Upper lobe of right lung (tissue), 1 donor: Measurements from ENCODE around the gene ATP5ME. TPM values are rescaled to one million over a fixed set of nuclear protein-coding genes. Genes with fewer than 3 reads are reported as not detected.
A peak's percentile ranks its signal among the peaks of the same experiment; 100 is the strongest.

Experiments used
- ATAC-seq: fragments of 200-7000 bp; cut with Tn5 transposase; one replicate; pipeline ENCODE4 v1.9.1; 2020; ENCODE audit warnings: mild to moderate bottlenecking, moderate library complexity
- DNase-seq: peaks from one replicate; pipeline ENCODE4 v3.0.0-alpha.2; 2020
- H3K27ac ChIP-seq: fragments of 200-600 bp; one replicate; pipeline ENCODE4 v1.8.0; 2022
- H3K27me3 ChIP-seq: fragments of 200-600 bp; one replicate; pipeline ENCODE4 v1.8.0; 2022; ENCODE audit warnings: mild to moderate bottlenecking
- H3K36me3 ChIP-seq: fragments of 200-600 bp; one replicate; pipeline ENCODE4 v1.8.0; 2022
- H3K4me1 ChIP-seq: fragments of 200-600 bp; one replicate; pipeline ENCODE4 v1.8.0; 2022
- H3K4me3 ChIP-seq: fragments of 200-600 bp; one replicate; pipeline ENCODE4 v1.8.0; 2022; ENCODE audit warnings: mild to moderate bottlenecking
- H3K9me3 ChIP-seq: fragments of 200-600 bp; one replicate; pipeline ENCODE4 v1.8.0; 2022
- intact Hi-C: fragments of 100-400 bp; cut with DNase I; formaldehyde crosslinking; loops from one replicate; pipeline ENCODE4 v1.11.0; 2022
- total RNA-seq: library from RNA; stranded (reverse); fragmentation: NEBNext Ultra II Directional; extraction: Animal tissue kit (Norgen Biotek cat#: 25700); gene quantifications from one replicate; pipeline ENCODE4 v1.2.1, GENCODE V29; 2021
- TF ChIP-seq, protein P1 (sequence below): fragments of 200-600 bp; IDR thresholded peaks from one replicate; pipeline ENCODE4 v1.8.0; 2022; ENCODE audit warnings: antibody characterized with exemption
- donor health status: DM: no; HTN: yes; CAD: no; lungs with severe emphysema.

Gene ATP5ME
- total RNA-seq, 1 donor from 2014 or later, result 167 TPM

DNA sequence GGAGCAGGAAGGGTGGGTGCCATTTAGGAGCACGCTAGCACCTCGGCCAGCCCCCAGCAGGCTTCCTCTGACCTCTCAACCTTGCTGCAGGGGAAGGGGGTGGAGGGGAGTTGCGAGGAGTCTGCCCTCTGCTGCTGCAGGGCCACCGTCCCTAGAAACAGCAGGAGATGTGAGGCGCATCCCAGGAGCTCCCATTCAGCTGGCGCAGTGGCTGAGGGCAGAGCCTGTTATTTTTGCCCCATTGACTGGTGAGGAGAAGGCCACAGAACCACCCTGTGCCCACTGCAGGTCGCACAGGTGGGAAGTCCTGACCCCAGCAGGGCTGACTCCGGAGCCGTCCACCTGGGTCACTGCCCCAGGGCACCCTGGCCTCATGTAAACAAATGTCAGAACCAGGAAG, 40.7 kb downstream of the ATP5ME start:
- no peaks in the 10 kb centered on the region for H3K4me1 ChIP-seq
- H3K9me3 ChIP-seq, result no peaks in the 10 kb centered on the region
- intact Hi-C loops, result no loop called here
- no peak overlapping the region for H3K4me3 ChIP-seq
- TF ChIP-seq, protein P1, sequence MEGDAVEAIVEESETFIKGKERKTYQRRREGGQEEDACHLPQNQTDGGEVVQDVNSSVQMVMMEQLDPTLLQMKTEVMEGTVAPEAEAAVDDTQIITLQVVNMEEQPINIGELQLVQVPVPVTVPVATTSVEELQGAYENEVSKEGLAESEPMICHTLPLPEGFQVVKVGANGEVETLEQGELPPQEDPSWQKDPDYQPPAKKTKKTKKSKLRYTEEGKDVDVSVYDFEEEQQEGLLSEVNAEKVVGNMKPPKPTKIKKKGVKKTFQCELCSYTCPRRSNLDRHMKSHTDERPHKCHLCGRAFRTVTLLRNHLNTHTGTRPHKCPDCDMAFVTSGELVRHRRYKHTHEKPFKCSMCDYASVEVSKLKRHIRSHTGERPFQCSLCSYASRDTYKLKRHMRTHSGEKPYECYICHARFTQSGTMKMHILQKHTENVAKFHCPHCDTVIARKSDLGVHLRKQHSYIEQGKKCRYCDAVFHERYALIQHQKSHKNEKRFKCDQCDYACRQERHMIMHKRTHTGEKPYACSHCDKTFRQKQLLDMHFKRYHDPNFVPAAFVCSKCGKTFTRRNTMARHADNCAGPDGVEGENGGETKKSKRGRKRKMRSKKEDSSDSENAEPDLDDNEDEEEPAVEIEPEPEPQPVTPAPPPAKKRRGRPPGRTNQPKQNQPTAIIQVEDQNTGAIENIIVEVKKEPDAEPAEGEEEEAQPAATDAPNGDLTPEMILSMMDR, result no peak
- no peak overlapping the region for H3K27ac ChIP-seq
- peaks cover 6% of the 10 kb centered on the region for H3K27me3 ChIP-seq
- H3K36me3 ChIP-seq, result no peaks in the 10 kb centered on the region
- no peak for ATAC-seq
- DNase-seq, result peak; percentile 57

DNA sequence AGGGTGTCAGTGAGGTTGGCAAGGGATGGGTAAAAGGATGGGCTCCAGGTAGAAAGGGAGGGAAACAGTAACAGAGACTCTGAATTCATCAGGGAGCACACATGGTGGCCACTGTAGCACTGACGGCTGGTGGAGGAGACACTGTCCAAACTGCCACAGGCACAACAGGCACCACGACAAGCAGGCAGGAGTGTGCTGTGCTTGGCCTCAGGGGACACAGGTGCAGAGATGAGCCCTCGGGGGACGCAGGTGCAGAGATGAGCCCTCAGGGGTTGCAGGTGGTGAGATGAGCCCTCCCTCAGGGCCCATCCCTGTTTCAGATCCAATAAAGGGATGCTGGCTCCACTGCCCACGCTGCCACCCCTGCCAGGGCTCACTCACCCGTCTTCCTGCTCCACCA, 41.1 kb downstream of the ATP5ME start:
- ATAC-seq, result no peak
- Histone ChIP-seq H3K27me3 (peaks cover 6% of the 10 kb centered on the region), H3K9me3 (no peaks in the 10 kb centered on the region), H3K4me3 (no peak overlapping the region), H3K4me1 (no peaks in the 10 kb centered on the region), H3K36me3 (no peaks in the 10 kb centered on the region), H3K27ac (no peak overlapping the region)
- intact Hi-C loops, result no loop called here
- peak; percentile 27 for DNase-seq
- TF ChIP-seq, protein P1, result no peak

DNA sequence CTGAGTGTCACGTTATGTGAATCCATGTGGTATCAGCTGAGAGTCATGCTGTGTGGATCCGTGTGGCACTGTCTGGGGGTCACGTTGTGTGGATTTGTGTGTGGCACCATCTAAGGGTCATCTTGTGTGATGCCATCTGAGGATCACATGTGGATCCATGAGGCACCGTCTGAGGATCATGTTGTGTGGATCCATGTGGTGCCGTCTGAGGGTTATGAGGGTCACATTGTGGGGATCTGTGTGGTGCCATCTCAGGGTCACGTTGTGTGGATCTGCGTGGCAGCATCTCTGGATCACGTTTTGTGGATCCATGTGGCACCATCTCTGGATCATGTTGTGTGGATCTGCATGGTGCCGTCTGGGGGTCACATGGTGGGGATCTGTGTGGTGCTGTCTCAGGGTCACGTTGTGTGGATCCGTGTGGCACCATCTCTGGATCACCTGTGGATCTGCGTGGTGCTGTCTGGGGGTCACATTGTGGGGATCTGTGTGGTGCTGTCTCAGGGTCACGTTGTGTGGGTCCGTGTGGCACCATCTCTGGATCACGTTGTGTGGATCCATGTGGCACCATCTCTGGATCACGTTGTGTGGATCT, 41.8 kb downstream of the ATP5ME start:
- H3K27ac ChIP-seq, result no peak overlapping the region
- H3K9me3 ChIP-seq, result no peaks in the 10 kb centered on the region
- no peaks in the 10 kb centered on the region for H3K36me3 ChIP-seq
- no peak overlapping the region for H3K4me3 ChIP-seq
- DNase-seq, result peak; percentile 22
- H3K4me1 ChIP-seq, result no peaks in the 10 kb centered on the region
- intact Hi-C loops, result no loop called here
- no peak for ATAC-seq
- TF ChIP-seq, protein P1, result no peak
- H3K27me3 ChIP-seq, result peaks cover 6% of the 10 kb centered on the region

DNA sequence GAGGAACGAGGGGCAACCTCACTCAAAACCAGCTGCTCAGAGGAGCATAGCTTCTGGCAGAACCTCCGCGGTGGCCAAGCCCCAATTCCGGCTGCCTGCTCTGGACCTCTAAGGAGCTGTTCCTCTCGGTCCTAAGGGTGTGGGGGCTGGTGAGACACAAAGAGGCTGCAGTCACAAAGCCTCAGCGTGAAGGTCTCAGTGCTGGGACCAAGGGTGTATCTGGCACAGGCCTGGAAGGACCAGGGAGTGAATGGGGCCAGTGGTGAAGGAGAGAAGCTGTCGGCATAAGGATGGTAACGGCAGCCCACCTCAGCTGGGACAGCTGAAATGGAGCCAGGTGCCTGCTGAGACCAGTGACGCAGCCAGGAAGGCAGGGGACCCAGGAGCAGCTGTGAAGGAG, 43.4 kb downstream of the ATP5ME start:
- no peak overlapping the region for H3K27ac ChIP-seq
- H3K36me3 ChIP-seq, result no peaks in the 10 kb centered on the region
- no peak overlapping the region for H3K4me3 ChIP-seq
- no peaks in the 10 kb centered on the region for H3K4me1 ChIP-seq
- H3K9me3 ChIP-seq, result no peaks in the 10 kb centered on the region
- ATAC-seq (no peak), DNase-seq (peak; percentile 53)
- TF ChIP-seq, protein P1, result no peak
- intact Hi-C loops, result no loop called here
- H3K27me3 ChIP-seq, result peaks cover 6% of the 10 kb centered on the region

DNA sequence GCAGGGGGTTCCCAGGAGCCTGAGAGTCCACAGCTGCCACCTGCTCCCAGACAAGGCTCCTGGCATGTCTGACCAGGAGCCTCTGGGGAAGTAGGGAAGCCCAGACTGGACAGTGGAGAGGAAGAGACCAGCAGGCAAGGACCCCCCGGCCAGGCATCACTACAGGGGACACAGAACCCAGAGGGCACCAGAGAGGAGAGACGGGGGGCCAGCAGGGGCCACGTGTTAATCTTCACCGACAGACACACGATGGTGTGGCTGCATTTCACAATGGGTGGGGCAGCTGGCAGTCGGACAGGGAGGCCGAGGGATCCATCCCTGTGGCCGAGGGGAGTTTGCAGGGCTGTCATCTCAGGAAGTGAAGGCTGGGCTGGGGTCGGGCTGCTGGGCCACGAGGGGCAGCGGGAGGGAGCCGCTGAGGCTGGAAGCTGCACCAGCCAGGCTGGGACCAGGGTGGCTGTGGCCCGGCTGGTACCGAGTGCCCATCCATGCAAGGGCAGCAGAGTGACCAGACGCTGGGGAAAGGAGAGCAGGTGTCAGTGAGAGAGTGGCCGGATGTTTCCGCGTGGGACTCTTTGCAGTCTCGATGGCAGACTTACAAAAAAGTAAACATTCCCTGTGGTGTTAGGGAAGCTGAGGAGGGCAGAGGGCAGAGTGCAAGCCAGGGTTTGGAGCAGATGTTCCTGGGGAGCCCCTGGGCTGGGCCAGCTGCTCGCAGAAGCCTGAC, 44.0 kb downstream of the ATP5ME start:
- DNase-seq (peak; percentile 39), ATAC-seq (no peak)
- H3K27ac ChIP-seq, result no peak overlapping the region

More for the DNA sequence above, 44.0 kb downstream of the ATP5ME start:
- intact Hi-C loops, result no loop called here
- no peak overlapping the region for H3K4me3 ChIP-seq
- TF ChIP-seq, protein P1, result no peak
- no peaks in the 10 kb centered on the region for H3K4me1 ChIP-seq
- no peaks in the 10 kb centered on the region for H3K36me3 ChIP-seq
- peaks cover 6% of the 10 kb centered on the region for H3K27me3 ChIP-seq
- H3K9me3 ChIP-seq, result no peaks in the 10 kb centered on the region
